NCI-H1694 treated with DMSO at 0.1 percent for 48 hours (cell line): ENCODE data around the gene GLT6D1.

ENCODE experiments used
- DNase-seq: peaks from one replicate; lab custom pipeline; 2025; lab: John Stamatoyannopoulos, UW

Gene GLT6D1

DNA sequence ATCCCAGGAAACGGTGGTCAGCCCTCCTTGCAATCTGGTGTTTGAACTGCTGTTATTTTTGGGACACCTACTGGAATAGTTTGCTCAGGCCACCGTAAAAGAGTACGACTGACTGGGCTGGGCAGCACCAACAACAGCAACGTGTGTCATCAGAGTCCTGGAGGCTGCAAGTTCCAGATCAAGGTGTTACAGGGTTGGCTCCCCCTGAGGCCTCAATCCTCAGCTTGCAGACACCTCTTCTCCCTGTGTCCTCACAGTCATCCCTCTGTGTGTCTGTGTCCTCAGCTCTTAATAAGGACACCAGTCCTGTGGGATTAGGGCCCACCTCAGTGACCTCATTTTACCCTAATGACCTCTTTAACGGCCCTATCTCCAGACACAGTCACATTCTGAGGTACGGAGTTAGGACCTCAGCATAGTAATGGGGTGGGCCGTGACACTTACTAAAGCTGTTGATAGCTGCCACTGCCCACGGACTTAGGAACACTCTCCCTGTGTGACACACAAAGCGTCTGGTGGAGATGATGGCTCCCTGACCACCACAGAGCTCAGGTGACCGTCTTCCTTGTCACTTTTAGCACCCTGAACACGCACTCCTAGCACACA is 16.8 kb downstream of the GLT6D1 start:
- DNase-seq = no peak

DNA sequence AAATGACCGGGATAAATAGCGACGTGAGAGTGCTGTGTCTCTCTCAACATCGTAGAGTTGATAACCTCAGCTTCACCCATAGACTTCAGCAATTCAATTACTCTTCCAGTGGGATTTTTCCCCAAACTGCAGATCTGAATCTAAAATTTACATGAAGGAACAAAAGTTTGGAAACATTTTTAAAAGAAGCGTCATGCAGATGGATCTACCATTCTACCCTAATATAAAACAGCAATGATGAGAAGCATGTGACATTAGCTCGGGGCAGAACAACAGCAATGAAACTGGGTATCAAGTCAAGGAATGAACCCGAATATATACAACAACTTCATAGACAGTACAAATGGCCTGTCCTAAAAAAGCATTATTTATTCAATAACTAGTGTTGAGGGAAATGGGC is 18.8 kb downstream of the GLT6D1 start:
- no peak for DNase-seq

DNA sequence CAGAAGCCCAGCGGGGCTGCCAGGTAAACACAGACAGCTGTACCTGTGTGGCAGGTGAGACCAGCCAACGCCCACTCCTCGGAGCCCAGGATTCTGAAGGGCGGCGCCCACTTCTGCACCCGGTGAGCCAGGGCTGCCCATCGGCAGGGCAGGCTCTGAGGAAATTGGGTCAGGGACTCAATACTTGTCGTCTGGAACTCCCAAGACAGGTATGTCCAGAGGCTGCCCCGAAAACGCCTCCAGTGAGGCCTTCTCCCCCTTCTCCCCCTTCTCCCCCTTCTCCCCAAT is 19.8 kb downstream of the GLT6D1 start:
- DNase-seq = no peak

DNA sequence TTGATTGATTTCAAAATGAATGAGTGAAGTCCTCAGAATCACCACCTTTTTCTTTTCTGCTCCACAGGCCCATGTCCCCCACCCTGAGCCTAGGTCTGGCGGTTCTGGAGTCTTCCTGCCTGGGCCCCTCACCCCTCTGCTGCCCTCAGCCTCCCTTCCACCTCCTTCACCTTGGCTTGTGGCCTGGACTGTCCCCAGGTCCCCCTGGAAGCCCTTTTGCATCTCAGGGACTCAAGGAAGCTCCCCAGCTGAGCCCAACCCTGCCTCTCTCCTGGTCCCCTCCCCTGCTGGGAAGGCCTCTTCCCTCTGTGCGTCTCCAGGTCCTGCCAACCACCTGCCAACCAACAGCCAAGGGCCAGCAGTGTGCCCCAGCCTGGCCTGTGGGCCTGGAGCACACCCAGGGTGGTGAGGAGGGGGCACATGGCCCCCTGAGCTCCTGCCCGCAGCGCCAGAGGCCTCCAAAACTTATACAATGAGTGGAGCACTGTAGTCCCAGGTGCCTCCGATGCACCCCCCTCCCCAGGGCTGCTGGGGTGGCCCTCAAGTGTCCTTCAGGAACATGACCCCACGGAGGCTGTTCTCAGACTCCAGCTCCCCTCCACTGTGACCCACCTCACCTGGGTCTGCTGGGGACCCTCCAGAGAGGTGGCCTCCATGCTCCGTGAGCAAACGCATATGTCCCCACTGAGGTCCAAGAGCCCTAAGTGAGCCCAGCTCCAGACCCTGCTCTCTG is 20.3 kb downstream of the GLT6D1 start:
- no peak for DNase-seq

DNA sequence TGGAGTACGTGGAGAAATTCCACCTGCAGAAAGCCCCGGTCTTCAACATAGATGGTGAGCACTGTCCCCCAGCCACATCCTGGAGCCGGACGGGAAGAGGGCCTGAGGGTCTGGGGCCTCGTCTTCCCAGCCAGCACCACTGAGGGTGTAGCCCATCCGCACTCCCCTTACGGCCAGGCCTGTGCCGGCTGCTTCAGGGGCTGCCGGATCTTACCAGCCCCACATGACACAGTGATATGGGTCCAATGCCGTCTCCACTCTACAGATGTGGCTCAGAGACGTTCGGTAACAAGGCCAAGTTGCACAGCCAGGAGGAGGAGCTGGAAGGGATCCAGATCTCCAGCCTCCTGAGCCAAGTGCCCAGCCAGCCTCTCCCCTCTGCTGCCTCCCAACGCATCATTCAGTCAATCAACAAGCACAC is 21.3 kb downstream of the GLT6D1 start:
- DNase-seq = no peak

DNA sequence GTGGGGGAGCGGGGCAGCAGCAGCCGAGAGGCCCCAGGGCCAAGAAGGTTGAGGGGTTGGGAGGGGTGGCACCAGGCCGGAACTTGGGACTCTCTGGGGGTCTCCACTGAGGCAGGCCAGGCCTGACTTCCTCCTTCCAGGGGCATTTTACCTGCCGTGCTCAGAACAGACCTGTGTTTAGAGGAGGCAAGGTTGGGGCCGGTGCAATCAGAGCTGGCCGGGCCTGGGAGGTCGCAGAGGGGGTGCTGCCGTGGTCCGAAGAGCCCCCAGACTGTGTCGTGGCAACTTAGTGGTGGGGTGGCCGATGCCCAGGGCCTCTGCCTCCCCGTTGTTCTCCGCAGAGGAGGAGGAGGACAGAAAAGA is 21.8 kb downstream of the GLT6D1 start:
- DNase-seq = no peak

DNA sequence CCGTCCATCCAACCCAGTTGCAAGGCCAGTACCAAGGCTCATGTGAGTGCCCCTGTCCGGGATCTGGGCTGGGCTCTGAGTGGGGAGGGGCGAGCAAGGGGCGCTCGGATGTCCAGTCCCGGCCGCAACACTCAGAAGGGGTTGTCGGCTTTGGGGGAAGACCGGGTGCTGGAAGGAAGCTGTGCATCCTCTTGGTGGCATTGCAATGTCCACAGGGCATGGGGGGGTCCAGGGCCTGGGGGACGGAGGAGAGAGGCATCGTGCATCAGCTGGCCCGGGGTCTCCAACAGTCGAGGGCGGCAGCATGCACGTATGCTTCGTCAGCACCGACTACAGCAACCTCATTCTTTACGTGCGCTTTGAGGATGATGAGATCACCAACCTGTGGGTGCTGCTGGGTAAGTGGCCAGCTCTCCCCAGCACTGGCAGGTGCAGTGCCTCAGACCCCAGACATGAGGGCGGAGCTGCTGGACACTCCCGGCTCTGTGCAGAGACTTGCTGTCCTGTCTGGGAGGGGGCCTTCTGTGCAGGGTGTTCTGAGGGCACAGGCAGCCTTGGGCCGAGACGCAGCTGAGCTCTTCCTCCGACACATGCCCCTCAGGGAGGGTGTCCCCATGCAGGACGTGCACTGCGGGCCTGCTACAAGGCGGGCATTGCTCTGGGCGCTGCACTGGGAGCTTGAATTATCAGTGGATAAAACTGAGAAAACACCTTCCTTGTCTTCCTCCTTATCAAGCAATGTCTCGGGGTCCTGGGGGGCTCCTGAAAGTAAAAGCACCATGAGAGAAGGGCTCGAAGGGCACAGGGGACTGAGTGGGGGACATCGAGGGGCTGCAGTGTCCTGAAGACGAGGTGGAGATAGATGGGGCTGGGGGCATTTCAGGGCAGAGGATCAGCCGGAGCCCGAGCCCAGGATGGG is 22.5 kb downstream of the GLT6D1 start:
- DNase-seq = no peak

DNA sequence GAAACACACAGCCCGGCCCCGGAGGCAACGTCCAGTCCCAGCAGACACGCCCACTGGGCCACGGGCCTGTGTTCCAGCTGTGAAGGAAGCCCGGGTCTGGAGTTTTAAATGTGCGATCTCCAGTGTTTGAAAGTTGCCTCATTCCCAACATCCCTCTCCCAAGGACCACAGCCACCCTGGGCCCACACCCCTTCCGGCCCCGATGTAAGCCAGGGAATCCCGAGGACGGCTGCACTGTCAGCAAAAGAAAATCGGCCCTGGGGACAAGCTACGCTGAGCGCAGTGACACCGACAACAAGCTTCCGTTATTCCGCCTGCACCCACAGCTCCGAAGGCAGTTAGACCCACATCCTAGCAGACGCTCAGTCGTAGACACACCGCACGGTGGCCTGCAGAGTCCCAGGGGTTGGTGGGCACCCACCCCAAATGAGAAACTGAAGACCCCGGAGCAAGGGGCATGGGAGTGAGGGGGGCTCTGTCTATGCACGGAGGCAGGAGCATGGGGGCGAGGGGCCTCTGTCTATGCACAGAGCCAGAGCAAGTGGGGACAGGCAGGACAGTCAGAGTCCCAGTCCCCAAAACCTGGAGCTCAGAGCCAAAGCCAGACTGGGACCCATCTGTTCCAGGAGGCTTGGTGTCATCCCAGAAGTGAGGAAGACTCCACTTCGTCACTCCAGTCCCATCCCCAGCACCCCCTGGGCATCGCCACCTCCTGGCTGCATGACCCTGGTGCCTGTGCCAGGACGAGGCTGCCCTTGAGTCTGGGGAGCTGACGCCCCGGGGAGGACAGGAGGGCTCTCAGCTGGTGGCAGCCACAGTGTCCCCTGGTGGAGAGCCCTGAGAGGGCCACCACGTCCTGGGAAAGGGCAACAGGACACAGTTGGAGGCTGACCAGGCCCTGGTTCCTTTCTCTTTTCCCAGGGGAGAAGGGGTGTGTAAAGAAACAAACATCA is 23.4 kb downstream of the GLT6D1 start:
- DNase-seq = no peak

DNA sequence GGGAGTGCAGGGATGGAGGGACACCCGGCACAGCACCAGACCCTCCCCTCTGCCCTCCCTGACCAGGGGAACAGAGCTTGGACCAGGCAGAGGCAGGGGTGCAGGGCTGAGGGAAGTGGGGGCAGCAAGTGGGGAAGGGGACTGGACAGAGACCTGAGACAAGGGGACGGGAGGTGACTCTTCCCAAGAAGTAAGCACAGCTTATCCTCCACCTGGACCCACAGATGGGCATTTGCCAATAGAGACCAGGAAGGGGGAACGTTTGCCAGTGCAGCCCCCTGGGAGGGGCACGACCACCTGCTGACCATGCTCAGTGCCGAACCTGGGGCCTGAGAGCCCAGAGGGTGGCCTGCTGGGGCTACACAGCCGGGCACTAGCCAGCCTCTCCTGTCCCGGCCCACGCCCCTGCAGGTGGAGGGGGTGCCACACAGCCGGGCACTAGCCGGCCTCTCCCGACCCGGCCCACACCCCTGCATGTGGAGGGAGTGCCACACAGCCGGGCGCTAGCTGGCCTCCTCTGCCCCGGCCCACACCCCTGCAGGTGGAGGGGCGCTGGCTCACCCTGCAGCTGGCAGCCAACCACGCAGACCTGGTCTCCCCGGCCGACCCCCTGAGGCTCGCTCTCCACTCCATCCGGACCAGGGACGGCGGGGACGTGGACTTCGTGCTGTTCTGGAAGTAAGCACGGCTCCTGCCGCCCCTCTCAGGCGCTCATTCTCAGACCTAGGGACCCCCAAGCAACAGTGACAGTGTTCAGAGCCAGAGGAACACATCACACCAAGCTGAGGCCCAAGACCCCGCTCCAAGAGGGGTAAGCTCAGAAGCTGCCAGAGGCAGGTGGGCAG is 24.3 kb downstream of the GLT6D1 start:
- DNase-seq = no peak

DNA sequence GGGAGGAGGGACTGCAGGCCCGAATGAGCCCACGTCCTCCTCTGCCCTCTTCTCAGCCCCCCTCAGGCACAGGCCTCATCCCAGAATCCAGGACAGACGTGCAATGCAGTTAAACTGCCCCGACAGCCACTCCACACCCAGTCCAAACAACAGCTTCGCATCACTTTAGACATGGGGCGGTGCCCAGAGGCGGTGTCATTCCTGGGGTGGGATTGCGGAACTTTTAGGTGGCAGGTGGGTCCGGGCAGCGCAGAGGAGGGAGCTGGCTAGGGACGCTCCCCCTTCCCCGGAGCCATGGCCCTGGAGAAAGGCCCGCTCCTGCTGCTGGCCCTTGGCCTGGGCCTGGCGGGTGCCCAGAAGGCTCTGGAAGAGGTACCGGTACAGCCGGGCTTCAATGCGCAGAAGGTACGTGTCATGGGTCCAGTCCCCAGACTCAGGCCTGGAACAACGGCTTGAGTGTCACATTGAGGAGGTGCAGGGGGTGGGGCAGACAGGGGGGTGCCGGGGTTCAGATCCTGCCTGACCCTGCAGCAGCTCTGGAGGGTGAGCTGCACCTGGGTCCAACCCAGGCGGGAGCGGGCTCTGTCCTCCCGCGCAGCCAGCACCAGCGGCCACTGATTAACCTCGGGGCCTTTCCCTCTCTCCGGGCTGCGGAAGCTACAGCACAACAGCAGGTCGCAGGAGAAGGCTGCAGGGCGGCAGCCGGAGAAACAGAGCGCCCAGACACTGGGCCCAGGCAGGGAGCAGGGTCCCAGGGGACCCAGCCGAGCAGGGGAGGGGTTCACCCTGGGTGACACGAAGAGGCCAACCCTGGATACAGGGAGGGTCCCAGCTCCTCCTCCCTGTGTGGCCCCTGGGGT is 25.2 kb downstream of the GLT6D1 start:
- DNase-seq = no peak

DNA sequence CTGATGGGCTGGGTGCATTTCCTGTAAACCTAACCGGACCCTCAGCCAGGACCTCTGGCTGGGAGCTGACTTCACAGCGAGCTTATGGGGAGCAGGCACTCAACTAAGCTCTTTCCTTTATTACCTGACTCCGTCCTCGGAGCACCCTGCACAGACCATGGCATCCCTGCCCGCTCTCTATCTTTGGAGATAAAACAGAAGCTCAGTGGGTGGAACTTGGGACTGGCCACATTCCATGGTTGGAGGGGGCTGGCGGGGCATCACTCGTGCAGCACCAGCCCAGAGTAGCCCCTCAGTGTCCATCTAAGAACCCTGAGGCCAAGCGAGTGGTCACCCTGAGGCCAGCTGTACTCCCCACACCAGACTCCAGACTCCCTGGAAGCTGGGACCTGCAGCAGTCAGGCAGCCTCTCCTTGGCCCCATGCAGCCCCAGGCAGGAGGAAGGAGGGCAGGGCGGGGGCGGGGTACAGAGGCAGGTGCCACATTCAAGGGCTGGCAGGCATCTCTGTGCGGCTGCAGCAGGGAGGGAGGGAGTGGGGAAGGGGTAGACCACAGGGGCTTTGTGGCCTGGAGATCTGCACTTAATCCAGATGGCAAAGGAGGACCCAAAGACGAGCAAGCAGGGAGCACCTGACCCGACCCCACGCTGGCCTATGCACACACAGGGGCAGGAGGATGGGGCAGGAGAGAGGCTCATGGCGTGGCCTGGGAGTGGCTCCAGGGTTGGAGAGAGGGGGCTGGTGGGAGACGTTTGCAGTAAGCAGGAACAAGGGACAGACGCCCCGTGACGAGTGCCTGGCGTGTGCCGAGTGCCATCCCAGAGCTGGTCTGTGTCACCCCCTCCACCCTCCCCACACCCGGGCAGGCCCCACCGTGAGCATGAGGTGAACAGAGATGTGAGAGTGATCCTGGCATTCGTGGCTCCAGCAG is 26.1 kb downstream of the GLT6D1 start:
- DNase-seq = no peak

DNA sequence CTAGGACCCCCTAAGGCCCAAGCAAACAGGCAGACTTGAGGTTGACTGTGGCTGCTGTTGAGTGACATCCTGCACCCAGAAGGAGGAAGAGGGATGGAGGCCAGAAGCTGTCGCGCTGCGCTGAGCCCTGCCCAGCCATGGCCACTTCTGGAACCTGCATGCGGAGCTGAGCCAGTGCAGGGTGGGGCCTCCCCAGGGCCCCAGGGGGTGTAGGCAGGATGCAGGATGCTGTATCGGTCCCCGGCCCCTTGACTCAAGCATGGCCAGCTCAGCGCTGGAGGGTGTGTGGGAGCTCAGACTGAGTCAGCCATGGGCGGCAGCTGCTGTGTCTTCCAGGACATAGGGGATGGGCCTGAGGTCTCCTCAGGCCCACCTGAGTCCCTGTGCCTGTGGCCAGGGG is 26.9 kb downstream of the GLT6D1 start:
- no peak for DNase-seq

DNA sequence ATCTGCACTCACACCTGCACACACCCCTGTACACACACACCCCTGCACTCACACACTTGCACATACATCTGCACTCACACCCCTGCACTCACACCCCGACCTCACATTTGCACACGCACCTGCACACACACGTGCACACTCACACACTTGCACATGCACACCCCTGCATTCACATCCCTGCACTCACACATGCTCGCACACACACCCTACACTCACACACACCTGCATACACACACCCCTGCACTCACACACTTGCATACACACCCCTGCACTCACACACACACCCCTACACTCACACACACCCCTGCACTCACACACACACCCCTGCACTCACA is 27.5 kb downstream of the GLT6D1 start:
- no peak for DNase-seq

DNA sequence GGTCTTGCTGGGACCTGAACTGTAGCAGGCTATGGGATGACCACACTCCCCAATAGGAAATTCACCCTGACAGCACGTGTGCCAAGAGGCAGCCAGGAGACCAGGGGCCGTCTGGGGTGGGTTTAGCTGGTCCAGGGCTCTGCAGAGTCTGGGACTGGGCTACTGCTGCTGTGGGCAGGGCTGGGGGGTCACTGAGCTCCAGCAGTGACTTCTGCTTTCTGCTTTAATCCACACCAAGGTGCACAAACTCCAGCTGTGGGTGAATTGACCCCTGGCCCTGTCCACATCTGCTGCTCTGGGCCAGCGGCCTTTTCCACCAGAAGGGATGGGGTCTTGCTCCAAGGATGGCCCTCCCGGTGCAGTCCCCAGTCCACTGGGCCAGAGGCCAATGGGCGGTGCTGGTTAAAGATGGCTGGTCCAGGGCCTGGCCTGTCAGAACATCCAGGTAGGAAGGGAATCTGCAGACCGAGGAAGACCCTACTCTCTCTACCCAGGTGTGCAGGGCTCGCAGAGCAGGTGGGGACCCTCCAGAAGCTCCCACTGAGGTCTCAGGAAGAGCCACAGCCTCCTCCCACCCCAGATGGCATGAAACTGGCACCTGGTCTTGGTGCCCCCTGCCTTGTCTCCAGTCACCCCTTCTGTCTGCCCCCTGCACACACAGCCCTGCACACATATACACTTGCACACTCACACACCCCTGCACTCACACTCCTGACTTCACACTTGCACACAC is 28.0 kb downstream of the GLT6D1 start:
- DNase-seq = no peak

DNA sequence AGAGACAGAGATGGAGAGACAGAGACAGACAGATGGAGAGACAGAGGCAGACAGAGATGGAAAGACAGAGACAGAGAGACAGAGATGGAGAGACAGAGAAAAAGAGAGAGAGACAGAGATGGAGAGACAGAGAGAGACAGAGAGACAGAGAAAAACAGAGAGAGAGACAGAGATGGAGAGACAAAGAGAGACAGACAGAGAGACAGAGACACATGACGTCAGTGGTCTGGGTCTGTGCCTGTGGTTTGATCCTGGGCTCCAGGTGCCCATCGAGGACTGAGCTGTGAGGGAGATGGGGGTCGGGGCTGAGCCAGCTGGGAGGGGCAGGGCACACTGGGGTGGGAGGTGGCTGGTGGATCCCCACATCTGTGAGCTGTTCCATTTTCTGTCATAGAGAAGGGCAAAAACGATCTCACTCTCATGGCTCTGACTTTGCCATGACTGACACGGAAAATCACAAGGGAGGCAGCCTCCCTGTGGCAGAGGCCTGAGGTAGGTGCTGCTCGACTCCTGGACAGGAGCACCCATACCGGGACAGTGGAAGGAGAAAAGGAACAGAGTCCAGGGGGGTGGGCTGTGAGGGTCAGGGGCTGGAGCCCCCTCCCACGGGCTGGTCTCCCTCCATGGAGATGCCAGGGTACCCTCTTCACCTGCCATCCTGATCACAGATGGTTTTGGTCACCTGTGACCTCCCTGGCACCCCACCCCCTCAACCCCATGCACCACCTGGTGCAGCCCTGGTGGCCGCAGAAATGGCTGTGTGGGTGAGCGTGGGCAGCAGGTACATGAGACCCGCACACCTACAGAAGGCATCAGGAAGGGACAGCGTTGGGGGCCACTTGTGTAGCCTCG is 28.8 kb downstream of the GLT6D1 start:
- DNase-seq = no peak

DNA sequence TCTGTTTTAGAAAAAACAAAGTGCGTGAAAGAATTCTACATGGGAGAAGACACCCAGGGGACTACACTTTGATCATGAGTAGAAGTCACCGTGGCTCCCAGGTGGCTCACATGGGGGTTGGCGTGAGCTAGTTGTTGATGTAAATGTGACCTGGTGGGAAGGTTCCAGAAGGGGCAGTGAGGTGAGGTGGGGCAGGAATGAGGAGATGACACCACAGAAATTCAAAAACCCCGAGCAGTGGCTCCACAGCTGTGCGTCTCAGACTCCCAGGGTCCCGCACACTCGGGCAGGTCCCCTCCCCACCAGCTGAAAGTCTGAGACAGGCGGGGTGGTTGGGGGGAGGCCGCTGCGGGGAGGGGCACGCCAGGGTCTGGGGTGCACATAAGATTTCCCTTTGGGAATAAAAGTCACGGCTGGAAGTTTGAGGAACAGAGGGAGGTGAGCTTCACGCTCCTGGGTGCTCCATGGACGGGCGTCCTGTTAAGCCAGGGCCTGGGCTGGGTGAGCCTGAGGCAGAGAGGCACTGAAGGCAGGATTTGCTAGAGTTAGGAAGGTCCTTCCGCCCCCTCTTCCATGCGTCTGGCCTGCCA is 29.9 kb downstream of the GLT6D1 start:
- DNase-seq = no peak

DNA sequence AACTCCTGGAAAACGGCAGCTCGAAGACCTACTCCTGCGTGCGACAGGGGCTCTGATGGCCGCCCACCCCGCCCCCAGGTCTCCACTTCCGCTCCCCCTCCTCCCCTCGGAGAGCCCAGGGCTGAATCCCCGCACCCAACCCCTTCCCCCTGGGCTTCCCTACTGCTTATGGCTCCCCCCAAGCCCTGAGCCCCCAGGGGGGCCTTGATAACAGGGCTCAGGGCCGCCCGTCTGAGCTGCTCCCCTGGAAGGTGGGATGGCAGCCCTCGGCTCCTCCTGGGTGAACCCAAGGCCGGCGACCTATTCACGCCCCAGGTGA is 30.4 kb downstream of the GLT6D1 start:
- no peak for DNase-seq
